HFFc6 (cell line): ENCODE measurements around the gene TENM4. TPM values are rescaled to one million over a fixed set of nuclear protein-coding genes. Genes with fewer than 3 reads are reported as not detected.

Experiments used
- DNase-seq: peaks from one replicate; pipeline ENCODE4 v3.0.0-alpha.2; 2018
- H3K27ac Mint-ChIP-seq: 2 replicates; pipeline ENCODE4 v1.8.0; 2020; ENCODE audit warnings: mild to moderate bottlenecking, mixed read lengths
- H3K27me3 Mint-ChIP-seq: 2 replicates; pipeline ENCODE4 v1.8.0; 2021; ENCODE audit warnings: mild to moderate bottlenecking, moderate library complexity, mixed read lengths; ENCODE audit not compliant: insufficient read depth
- H3K36me3 Mint-ChIP-seq: 2 replicates; pipeline ENCODE4 v1.8.0; 2021; ENCODE audit warnings: low read depth, mixed read lengths
- H3K4me1 Mint-ChIP-seq: 2 replicates; pipeline ENCODE4 v1.8.0; 2020; ENCODE audit warnings: low read depth, mixed read lengths
- H3K4me3 Mint-ChIP-seq: 2 replicates; pipeline ENCODE4 v1.8.0; 2020; ENCODE audit warnings: mild to moderate bottlenecking, moderate library complexity, mixed read lengths
- H3K9me3 Mint-ChIP-seq: 2 replicates; pipeline ENCODE4 v1.8.0; 2020; ENCODE audit warnings: mild to moderate bottlenecking, mixed read lengths
- CTCF ChIP-seq: fragments of 200-600 bp; sonication (generic); IDR thresholded peaks from 2 replicates; pipeline ENCODE4 v1.5.0; 2021; ENCODE audit warnings: antibody characterized with exemption, mild to moderate bottlenecking
- total RNA-seq, 6 experiments: library from RNA; stranded (reverse); fragmentation: NEBNext Ultra II Directional; extraction: Animal tissue kit (Norgen Biotek cat#: 25700); gene quantifications; 2 replicates in 1 of 6; 3 replicates in 5 of 6; pipeline ENCODE4 v1.2.3, GENCODE V29; 2021

Gene TENM4
- total RNA-seq, 6 experiments from 2014 or later, result 20.9 to 45.5 (median 26.5) TPM

- H3K4me1 Mint-ChIP-seq, result peaks cover 3% of the 10 kb centered on the region; the same call in 1 of the 2 replicates
- H3K27me3 Mint-ChIP-seq, result no peaks in the 10 kb centered on the region; the same call in 1 of the 2 replicates
- no peak for DNase-seq
- no peak overlapping the region for H3K27ac Mint-ChIP-seq
- no peaks in the 10 kb centered on the region for H3K36me3 Mint-ChIP-seq
- no peak overlapping the region for H3K4me3 Mint-ChIP-seq
- H3K9me3 Mint-ChIP-seq, result no peaks in the 10 kb centered on the region
- no peak for TF ChIP-seq CTCF
Measured at GRCh38 chr11:78940500-78941225, 500.2 kb downstream of the TENM4 start.

GRCh38 chr11:78938971-78939370, 501.9 kb downstream of the TENM4 start:
- H3K27ac Mint-ChIP-seq, result no peak overlapping the region
- peaks cover 5% of the 10 kb centered on the region; the same call in 1 of the 2 replicates for H3K4me1 Mint-ChIP-seq
- H3K4me3 Mint-ChIP-seq, result no peak overlapping the region
- H3K36me3 Mint-ChIP-seq, result no peaks in the 10 kb centered on the region
- no peak for TF ChIP-seq CTCF
- no peak for DNase-seq
- H3K9me3 Mint-ChIP-seq, result no peaks in the 10 kb centered on the region
- H3K27me3 Mint-ChIP-seq, result peaks cover 1% of the 10 kb centered on the region; the same call in 1 of the 2 replicates

- H3K27ac Mint-ChIP-seq, result no peak overlapping the region
- no peak for TF ChIP-seq CTCF
- H3K4me1 Mint-ChIP-seq, result peaks cover 5% of the 10 kb centered on the region; the same call in 1 of the 2 replicates
- no peaks in the 10 kb centered on the region for H3K9me3 Mint-ChIP-seq
- no peak for DNase-seq
- H3K27me3 Mint-ChIP-seq, result peaks cover 3% of the 10 kb centered on the region; the same call in 1 of the 2 replicates
- no peak overlapping the region for H3K4me3 Mint-ChIP-seq
- no peaks in the 10 kb centered on the region for H3K36me3 Mint-ChIP-seq
Measured at GRCh38 chr11:78938036-78938435, 502.8 kb downstream of the TENM4 start.

GRCh38 chr11:78935398-78936068, 505.3 kb downstream of the TENM4 start:
- no peak for TF ChIP-seq CTCF
- Mint-ChIP-seq H3K27me3 (peaks cover 3% of the 10 kb centered on the region; the same call in 1 of the 2 replicates), H3K9me3 (no peaks in the 10 kb centered on the region), H3K27ac (no peak overlapping the region), H3K4me1 (peaks cover 5% of the 10 kb centered on the region; the same call in 1 of the 2 replicates), H3K4me3 (no peak overlapping the region), H3K36me3 (no peaks in the 10 kb centered on the region)
- no peak for DNase-seq

- H3K36me3 Mint-ChIP-seq, result no peaks in the 10 kb centered on the region; the same call in 1 of the 2 replicates
- no peak overlapping the region for H3K4me3 Mint-ChIP-seq
- no peak for DNase-seq
- H3K9me3 Mint-ChIP-seq, result no peaks in the 10 kb centered on the region
- no peak overlapping the region for H3K27ac Mint-ChIP-seq
- TF ChIP-seq CTCF, result no peak
- H3K27me3 Mint-ChIP-seq, result peaks cover 3% of the 10 kb centered on the region; the same call in 1 of the 2 replicates
- H3K4me1 Mint-ChIP-seq, result peaks cover 7% of the 10 kb centered on the region
Measured at GRCh38 chr11:78933350-78933749, 507.5 kb downstream of the TENM4 start.
